Measurements from ENCODE around the gene PLS3. TPM values are rescaled to one million over a fixed set of nuclear protein-coding genes. Genes with fewer than 3 reads are reported as not detected.
"Not testable (repeated sequence)": the region's sequence is repeated elsewhere in the genome, so short reads cannot be mapped to it uniquely, and the experiment has no call there.

PLS3 gene
- total and polyA plus RNA-seq, 2 of the 13 experiments (the other 11 are each of a cell fraction or from before 2014, with no cell fraction given) = 55.7 to 99.9 TPM

DNA sequence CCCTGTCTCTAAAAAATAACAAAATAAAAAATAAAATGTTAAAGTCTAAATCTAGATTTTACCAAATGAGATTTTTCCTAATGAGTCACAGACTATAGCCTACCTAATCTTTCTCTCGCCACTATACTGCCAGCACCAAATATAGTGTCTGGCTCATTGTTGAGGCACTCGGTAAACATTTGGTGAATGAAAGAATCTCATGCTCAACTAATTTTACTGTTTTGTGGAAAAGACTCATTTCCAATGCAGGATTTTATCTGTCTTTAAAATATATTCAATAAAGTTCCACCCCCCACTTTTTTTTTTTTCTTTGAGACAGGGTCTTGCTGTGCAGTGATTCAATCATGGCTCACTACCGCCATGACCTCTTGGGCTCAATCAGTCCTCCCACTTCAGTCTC is 71.5 kb downstream of the PLS3 start:
- no peak overlapping the region for H3K4me2 ChIP-seq (ENCODE audit: low read depth, low read length)
- FAIRE-seq = no peak

DNA sequence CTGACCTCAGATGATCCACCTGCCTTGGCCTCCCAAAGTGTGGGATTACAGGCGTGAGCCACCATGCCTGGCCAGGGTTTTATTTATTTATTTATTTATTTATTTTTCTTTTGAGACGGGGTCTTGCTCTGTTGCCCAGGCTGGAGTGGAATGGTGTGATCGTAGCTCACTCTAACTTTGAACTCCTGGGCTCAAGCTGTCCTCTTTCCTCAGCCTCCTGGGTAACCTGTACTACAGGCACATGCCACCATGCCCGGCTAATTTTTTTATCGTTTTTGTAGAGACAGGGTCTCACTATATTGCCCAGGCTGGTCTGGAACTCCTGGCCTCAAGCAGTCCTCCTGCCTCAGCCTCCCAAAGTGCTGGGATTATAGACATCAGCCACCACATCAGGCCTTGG is 72.4 kb downstream of the PLS3 start:
- H3K36me3 ChIP-seq (replicated peaks in 1 of 2; ENCODE audit: control insufficient read depth in 1 of 2, insufficient read depth in 2 of 2, low read length in 2 of 2); intact Hi-C loops (cut with micrococcal nuclease; ENCODE audit: unreplicated experiment); CTCF ChIA-PET (ENCODE audit: low intra/inter-chr PET ratio, low total read pairs): not testable (repeated sequence)

More for the DNA sequence above, 71.5 kb downstream of the PLS3 start:
- 97% methylated on average over 3 of the region's 3 CpGs for WGBS (ENCODE audit: low lambda C conversion rate)
- H3K9me3 ChIP-seq (ENCODE audit: low read length) = no peaks in the 10 kb centered on the region
- H2AFZ ChIP-seq (ENCODE audit: low read length) = no peak overlapping the region
- H3K4me1 ChIP-seq (ENCODE audit: insufficient read depth, low read length) = no peaks in the 10 kb centered on the region
- CTCF ChIA-PET (ENCODE audit: low intra/inter-chr PET ratio, low total read pairs) = no interaction called here
- in situ Hi-C loops (cut with HindIII; ENCODE audit: extremely low pct_ligation_motif_present, low pct_unique_long_range_greater_than_20kb) (no loop called here), intact Hi-C loops (cut with micrococcal nuclease; ENCODE audit: unreplicated experiment) (no loop called here)
- ATAC-seq = no peak
- POLR2A ChIA-PET = no interaction called here
- no peaks in the 10 kb centered on the region for H3K79me2 ChIP-seq (ENCODE audit: insufficient read depth, low read length)
- H4K20me1 ChIP-seq (ENCODE audit: insufficient read depth, low read length) = no peaks in the 10 kb centered on the region
- TF ChIP-seq SSRP1 (CRISPR knock-in tag; IDR thresholded peaks at IDR 0.05) (no peak), MTA3 (CRISPR knock-in tag; IDR thresholded peaks at IDR 0.05) (no peak), ZNF83 (CRISPR knock-in tag; IDR thresholded peaks at IDR 0.05; ENCODE audit: borderline replicate concordance) (no peak), ZNF576 (CRISPR knock-in tag; IDR thresholded peaks at IDR 0.05) (no peak), IRF2 (CRISPR knock-in tag; IDR thresholded peaks at IDR 0.05) (no peak), ZNF777 (CRISPR knock-in tag; IDR thresholded peaks at IDR 0.05) (no peak), LBX2 (CRISPR knock-in tag; IDR thresholded peaks at IDR 0.05; ENCODE audit: borderline replicate concordance) (no peak), ISL2 (CRISPR knock-in tag; IDR thresholded peaks at IDR 0.05) (no peak), ZNF619 (CRISPR knock-in tag; IDR thresholded peaks at IDR 0.05) (no peak), ZNF781 (CRISPR knock-in tag; IDR thresholded peaks at IDR 0.05; ENCODE audit: borderline replicate concordance, not compliant biosample characterization) (no peak), ZNF12 (CRISPR knock-in tag; IDR thresholded peaks at IDR 0.05) (no peak), CAMTA2 (CRISPR knock-in tag; IDR thresholded peaks at IDR 0.05; ENCODE audit: borderline replicate concordance) (no peak)
- TF ChIP-seq, protein P1, sequence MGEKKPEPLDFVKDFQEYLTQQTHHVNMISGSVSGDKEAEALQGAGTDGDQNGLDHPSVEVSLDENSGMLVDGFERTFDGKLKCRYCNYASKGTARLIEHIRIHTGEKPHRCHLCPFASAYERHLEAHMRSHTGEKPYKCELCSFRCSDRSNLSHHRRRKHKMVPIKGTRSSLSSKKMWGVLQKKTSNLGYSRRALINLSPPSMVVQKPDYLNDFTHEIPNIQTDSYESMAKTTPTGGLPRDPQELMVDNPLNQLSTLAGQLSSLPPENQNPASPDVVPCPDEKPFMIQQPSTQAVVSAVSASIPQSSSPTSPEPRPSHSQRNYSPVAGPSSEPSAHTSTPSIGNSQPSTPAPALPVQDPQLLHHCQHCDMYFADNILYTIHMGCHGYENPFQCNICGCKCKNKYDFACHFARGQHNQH (CRISPR knock-in tag; IDR thresholded peaks at IDR 0.05) = no peak
- TF ChIP-seq, protein P2, sequence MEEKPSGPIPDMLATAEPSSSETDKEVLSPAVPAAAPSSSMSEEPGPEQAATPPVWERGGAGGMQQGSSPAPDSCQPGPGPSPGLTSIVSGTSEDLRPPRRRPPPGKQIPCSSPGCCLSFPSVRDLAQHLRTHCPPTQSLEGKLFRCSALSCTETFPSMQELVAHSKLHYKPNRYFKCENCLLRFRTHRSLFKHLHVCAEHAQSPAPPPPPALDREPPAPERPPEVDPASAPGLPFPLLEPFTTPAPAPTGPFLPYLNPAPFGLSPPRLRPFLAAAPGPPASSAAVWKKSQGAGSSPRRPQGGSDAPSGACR (CRISPR knock-in tag; IDR thresholded peaks at IDR 0.05) = no peak
- TF ChIP-seq, protein P3, sequence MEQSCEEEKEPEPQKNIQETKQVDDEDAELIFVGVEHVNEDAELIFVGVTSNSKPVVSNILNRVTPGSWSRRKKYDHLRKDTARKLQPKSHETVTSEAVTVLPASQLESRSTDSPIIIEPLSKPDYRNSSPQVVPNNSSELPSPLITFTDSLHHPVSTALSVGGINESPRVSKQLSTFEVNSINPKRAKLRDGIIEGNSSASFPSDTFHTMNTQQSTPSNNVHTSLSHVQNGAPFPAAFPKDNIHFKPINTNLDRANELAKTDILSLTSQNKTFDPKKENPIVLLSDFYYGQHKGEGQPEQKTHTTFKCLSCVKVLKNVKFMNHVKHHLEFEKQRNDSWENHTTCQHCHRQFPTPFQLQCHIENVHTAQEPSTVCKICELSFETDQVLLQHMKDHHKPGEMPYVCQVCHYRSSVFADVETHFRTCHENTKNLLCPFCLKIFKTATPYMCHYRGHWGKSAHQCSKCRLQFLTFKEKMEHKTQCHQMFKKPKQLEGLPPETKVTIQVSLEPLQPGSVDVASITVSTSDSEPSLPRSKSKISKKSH (CRISPR knock-in tag; IDR thresholded peaks at IDR 0.05; ENCODE audit: borderline replicate concordance) = no peak
- TF ChIP-seq, protein P4, sequence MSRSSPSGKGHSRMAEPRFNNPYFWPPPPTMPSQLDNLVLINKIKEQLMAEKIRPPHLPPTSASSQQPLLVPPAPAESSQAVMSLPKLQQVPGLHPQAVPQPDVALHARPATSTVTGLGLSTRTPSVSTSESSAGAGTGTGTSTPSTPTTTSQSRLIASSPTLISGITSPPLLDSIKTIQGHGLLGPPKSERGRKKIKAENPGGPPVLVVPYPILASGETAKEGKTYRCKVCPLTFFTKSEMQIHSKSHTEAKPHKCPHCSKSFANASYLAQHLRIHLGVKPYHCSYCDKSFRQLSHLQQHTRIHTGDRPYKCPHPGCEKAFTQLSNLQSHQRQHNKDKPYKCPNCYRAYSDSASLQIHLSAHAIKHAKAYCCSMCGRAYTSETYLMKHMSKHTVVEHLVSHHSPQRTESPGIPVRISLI (CRISPR knock-in tag; IDR thresholded peaks at IDR 0.05; ENCODE audit: borderline replicate concordance) = no peak
- BruUV-seq (replicated peaks) = no TSS peak
- no peak overlapping the region for H3K27ac ChIP-seq (ENCODE audit: extremely low read length, insufficient read depth, low read length)
- DNase-seq (ENCODE audit: low spot score) = no peak
- no peak overlapping the region for H3K9ac ChIP-seq (ENCODE audit: insufficient read depth, low read depth, low read length)
- peaks cover 0 to 10% of the 10 kb centered on the region in 2 experiments; a peak in 1 of 5 replicates for H3K36me3 ChIP-seq (replicated peaks in 1 of 2; ENCODE audit: control insufficient read depth in 1 of 2, insufficient read depth in 2 of 2, low read length in 2 of 2)
- H3K27me3 ChIP-seq (ENCODE audit: control insufficient read depth in 1 of 2, insufficient read depth in 2 of 2, low read length in 2 of 2) = no peaks in the 10 kb centered on the region
- H3K4me3 ChIP-seq (replicated peaks in 1 of 3; ENCODE audit: insufficient read depth in 1 of 3, low read depth in 2 of 3, low read length in 3 of 3) = no peak overlapping the region

More for the DNA sequence above, 72.4 kb downstream of the PLS3 start:
- H3K9ac ChIP-seq (ENCODE audit: insufficient read depth, low read depth, low read length); BruUV-seq (replicated peaks); ATAC-seq; H3K4me2 ChIP-seq (ENCODE audit: low read depth, low read length); POLR2A ChIA-PET; FAIRE-seq; H3K27ac ChIP-seq (ENCODE audit: extremely low read length, insufficient read depth, low read length); H2AFZ ChIP-seq (ENCODE audit: low read length); H3K27me3 ChIP-seq (ENCODE audit: control insufficient read depth in 1 of 2, insufficient read depth in 2 of 2, low read length in 2 of 2); H3K4me3 ChIP-seq (replicated peaks in 1 of 3; ENCODE audit: insufficient read depth in 1 of 3, low read depth in 2 of 3, low read length in 3 of 3); in situ Hi-C loops (cut with HindIII; ENCODE audit: extremely low pct_ligation_motif_present, low pct_unique_long_range_greater_than_20kb); H3K79me2 ChIP-seq (ENCODE audit: insufficient read depth, low read length); DNase-seq (ENCODE audit: low spot score); H3K4me1 ChIP-seq (ENCODE audit: insufficient read depth, low read length); H4K20me1 ChIP-seq (ENCODE audit: insufficient read depth, low read length); H3K9me3 ChIP-seq (ENCODE audit: low read length): not testable (repeated sequence)
- WGBS (ENCODE audit: low lambda C conversion rate) = 95% methylated on average over 5 of the region's 5 CpGs
